ENCODE measurements around the gene ARL11.

Gene ARL11

DNA sequence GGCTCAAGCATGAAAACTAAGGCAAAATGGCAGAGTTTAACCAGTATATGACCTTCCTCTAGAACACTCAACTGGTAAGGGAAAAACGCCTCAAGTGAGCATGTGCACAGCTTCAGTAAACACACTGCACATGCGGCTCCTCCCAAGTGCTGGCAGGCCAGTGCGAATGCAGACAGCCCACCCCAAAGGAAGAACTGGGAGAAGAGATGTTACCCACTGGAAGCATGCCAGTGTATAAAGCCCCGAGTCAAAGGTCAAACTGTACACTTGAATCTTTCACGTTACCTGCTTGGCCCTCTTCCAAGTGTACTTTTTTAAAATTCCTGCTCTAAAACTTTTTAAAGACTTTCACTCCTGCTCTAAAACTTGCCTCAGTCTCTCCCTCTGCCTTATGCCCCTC is 23.7 kb upstream of the ARL11 start:
- Histone ChIP-seq H3K36me3 (ENCODE audit: control insufficient read depth, insufficient read depth, low read length) (no peaks in the 10 kb centered on the region), H3K27me3 (ENCODE audit: control insufficient read depth, insufficient read depth, low read length) (no peaks in the 10 kb centered on the region), H3K9me3 (ENCODE audit: control insufficient read depth, low read length) (no peaks in the 10 kb centered on the region), H3K4me3 (ENCODE audit: low read depth, low read length) (no peak overlapping the region), H2AFZ (no peak overlapping the region), H3K79me2 (no peaks in the 10 kb centered on the region), H3K4me1 (no peaks in the 10 kb centered on the region), H3K4me2 (ENCODE audit: low read length) (no peak overlapping the region), H3K27ac (no peak overlapping the region), H3K9ac (no peak overlapping the region)
- no peak for TF ChIP-seq CTCF (IDR thresholded peaks at IDR 0.05)

DNA sequence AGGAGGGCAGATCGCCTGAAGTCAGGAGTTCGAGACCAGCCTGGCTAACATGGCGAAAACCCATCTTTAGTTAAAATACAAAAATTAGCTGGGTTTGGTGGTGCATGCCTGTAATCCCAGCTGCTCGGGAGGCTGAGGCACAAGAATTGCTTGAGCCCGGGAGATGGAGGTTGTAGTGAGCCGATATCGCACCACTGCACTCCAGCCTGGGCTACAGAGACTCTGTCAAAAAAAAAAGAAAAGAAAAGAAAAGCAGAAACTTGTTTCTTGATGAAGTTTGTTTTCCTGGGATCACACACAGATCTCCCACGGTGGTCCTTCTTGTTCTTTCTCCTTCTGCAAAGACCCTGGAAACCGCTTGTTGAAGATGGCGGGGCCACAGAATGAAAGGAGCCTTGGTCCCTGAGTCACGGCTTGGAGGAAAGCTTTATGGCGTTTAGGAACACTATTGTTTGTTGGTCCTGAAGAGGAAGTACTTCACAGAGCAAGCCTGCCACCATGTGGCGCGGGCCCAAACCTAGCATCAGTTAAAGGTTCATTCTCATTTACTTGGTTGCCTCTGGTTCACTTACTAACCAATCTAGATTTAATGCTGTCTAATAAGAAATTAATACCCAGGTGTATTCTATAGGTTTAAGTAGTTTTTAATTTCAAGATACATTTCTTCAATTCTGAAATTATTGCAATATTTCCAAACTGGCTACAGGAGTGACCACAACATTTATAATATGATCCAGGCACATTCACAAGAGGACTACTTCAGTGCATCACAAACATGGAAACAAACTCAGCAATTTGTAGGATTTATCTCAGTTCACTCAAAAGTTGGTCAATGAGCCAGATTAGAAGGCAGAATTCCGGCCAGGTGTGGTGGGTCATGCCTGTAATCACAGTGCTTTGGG is 21.3 kb upstream of the ARL11 start:
- Histone ChIP-seq H3K27ac (no peak overlapping the region), H3K36me3 (ENCODE audit: control insufficient read depth, insufficient read depth, low read length) (no peaks in the 10 kb centered on the region), H3K4me1 (no peaks in the 10 kb centered on the region), H3K4me3 (ENCODE audit: low read depth, low read length) (peak overlapping the region; percentile 49), H3K27me3 (ENCODE audit: control insufficient read depth, insufficient read depth, low read length) (no peaks in the 10 kb centered on the region), H3K79me2 (no peaks in the 10 kb centered on the region), H3K9me3 (ENCODE audit: control insufficient read depth, low read length) (no peaks in the 10 kb centered on the region), H2AFZ (peak overlapping the region; percentile 69), H3K4me2 (ENCODE audit: low read length) (peak overlapping the region; percentile 84), H3K9ac (no peak overlapping the region)
- peak; percentile 68 for TF ChIP-seq CTCF (IDR thresholded peaks at IDR 0.05)

- Histone ChIP-seq H3K4me3 (ENCODE audit: low read depth, low read length) (no peak overlapping the region), H3K9me3 (ENCODE audit: control insufficient read depth, low read length) (no peaks in the 10 kb centered on the region), H2AFZ (no peak overlapping the region), H3K4me1 (no peaks in the 10 kb centered on the region), H3K27me3 (ENCODE audit: control insufficient read depth, insufficient read depth, low read length) (no peaks in the 10 kb centered on the region), H3K36me3 (ENCODE audit: control insufficient read depth, insufficient read depth, low read length) (no peaks in the 10 kb centered on the region), H3K79me2 (no peaks in the 10 kb centered on the region), H3K27ac (no peak overlapping the region), H3K9ac (no peak overlapping the region), H3K4me2 (ENCODE audit: low read length) (no peak overlapping the region)
- TF ChIP-seq CTCF (IDR thresholded peaks at IDR 0.05), result no peak
Observed at GRCh38 chr13:49607761-49608160, 20.5 kb upstream of the ARL11 start.

- no peaks in the 10 kb centered on the region for H3K9me3 ChIP-seq (ENCODE audit: control insufficient read depth, low read length)
- no peak for TF ChIP-seq CTCF (IDR thresholded peaks at IDR 0.05)
- H3K79me2 ChIP-seq, result no peaks in the 10 kb centered on the region
- H3K4me2 ChIP-seq (ENCODE audit: low read length), result no peak overlapping the region
- no peaks in the 10 kb centered on the region for H3K27me3 ChIP-seq (ENCODE audit: control insufficient read depth, insufficient read depth, low read length)
- no peaks in the 10 kb centered on the region for H3K4me1 ChIP-seq
- no peak overlapping the region for H2AFZ ChIP-seq
- no peak overlapping the region for H3K27ac ChIP-seq
- no peaks in the 10 kb centered on the region for H3K36me3 ChIP-seq (ENCODE audit: control insufficient read depth, insufficient read depth, low read length)
- H3K9ac ChIP-seq, result no peak overlapping the region
- H3K4me3 ChIP-seq (ENCODE audit: low read depth, low read length), result no peak overlapping the region
Observed at GRCh38 chr13:49608651-49609331, 19.5 kb upstream of the ARL11 start.

Measured in parathyroid adenoma (tissue), 2 donors.